NCI-H69 (cell line): ENCODE measurements around the gene CD70.
"Not testable (repeated sequence)": the region's sequence is repeated elsewhere in the genome, so short reads cannot be mapped to it uniquely, and the experiment has no call there.

Experiments used
- DNase-seq: peaks from one replicate; lab custom pipeline; 2025; lab: John Stamatoyannopoulos, UW

Gene CD70

DNA sequence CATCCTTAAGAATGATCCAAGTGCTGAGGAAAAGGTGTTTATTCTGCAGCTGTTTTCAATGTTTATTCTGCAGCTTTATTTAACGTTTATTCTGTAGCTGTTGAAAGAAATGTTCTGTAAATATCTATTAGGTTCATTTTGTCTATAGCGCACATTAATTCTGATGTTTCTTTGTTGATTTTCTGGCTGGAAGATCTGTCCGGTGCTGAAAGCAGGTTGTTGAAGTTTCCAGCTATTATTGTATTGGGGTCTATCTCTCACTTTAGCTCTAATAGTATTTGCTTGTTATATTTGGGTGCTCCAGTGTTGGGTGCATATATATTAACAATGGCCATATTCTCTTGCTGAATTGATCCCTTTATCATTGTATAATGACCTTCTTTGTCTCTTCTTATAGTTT lies 20.2 kb downstream of the CD70 start:
- no peak for DNase-seq

DNA sequence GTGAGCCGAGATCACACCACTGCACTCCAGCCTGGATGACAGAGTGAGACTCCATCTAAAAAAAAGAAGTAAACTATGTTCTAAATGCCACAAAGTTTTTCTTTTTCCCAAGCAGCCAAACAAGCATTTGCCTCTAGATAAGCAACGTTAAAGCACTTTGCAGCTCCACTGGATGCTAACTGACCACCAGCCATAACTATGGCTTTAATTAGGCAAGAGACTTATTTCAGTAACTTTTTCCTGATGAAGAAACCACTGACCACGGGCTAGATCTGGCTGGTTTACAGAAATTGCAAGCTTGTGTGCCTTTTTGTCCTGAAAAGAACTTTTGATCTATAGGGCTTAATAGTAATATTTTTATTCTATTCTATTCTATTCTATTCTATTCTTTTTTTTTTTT lies 22.1 kb downstream of the CD70 start:
- no peak for DNase-seq

- no peak for DNase-seq
These were observed 22.9 kb downstream of the CD70 start for GRCh38 chr19:6568010-6568526.

DNA sequence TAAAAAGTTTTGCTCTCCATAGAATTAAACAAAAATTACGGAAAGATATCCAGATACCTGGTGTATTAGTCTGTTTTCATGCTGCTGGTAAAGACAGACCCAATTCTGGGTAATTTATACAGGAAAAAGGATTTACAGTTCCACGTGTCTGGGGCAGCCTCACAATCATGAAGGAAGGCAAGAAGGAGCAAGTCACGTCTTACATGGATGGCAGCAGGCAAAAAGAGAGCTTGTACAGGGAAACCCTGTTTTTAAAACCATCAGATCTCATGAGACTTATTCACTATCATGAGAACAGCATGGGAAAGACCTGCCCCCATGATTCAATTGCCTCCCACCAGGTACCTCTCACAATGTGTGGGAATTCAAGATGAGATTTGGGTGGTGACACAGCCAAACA lies 24.2 kb downstream of the CD70 start:
- not testable (repeated sequence) for DNase-seq

DNA sequence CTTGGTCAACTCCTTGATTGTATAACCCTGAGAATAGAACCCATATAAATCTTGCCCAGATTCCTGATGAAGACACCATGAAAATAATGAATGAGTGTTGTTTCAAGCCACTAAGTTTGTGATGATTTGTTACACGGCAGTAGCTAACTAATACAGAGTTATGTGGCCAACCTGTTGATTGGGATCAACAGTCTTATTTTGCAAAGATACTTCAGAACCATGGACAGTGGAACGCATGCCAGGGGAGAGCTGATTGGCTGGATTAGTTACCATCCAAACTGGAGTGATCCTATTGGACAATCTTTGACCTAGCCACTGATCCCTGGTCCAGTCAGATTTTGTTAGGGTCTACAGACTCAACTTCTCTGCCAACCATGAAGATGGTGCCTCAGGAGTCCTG lies 26.6 kb downstream of the CD70 start:
- no peak for DNase-seq

DNA sequence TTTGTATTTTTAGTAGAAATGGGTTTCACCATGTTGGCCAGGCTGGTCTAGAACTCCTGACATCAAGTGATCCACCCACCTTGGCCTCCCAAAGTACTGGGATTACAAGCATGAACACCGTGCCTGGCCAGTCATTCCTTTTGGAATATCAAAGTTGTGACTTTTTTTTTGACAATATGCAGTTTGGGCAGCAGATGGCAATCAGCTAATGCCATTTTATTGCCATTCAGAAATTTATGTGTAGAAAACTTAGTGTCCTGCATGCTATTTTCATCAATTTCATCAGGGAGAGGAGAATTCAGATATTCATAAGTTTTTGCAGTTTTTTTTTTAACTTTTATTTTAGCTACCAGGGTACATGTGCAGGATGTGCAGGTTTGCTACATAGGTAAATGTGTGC lies 28.5 kb downstream of the CD70 start:
- not testable (repeated sequence) for DNase-seq

GRCh38 chr19:6556480-6557195 lies 34.3 kb downstream of the CD70 start:
- DNase-seq, result no peak

GRCh38 chr19:6556043-6556449 lies 34.9 kb downstream of the CD70 start:
- no peak for DNase-seq

- DNase-seq, result no peak
These were observed 39.1 kb downstream of the CD70 start for GRCh38 chr19:6551607-6552450.

DNA sequence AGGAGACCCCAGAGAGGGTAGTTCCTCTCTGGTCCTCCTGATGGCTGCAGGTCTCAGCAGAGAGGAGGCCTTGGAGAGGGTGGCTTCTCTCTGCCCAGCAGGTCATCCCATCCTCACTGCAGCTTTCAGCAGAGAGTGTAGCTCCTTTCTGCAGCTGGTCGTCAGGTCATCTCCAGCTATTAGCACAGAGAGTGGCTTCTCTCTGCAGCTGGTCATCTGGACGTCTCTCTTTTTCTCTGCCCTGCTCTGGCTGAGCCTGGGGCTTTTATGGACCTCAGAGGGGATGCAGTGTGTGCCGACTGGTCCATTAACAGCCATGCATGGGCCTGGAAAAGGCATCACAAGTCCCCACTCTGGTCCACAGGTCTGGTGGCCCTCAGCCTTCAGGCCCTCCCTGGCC lies 39.9 kb downstream of the CD70 start:
- no peak for DNase-seq

GRCh38 chr19:6550679-6551078 lies 40.3 kb downstream of the CD70 start:
- not testable (repeated sequence) for DNase-seq

GRCh38 chr19:6543866-6544347 lies 47.0 kb downstream of the CD70 start:
- no peak for DNase-seq

- DNase-seq, result no peak
These were observed 49.8 kb downstream of the CD70 start for GRCh38 chr19:6540918-6541689.

DNA sequence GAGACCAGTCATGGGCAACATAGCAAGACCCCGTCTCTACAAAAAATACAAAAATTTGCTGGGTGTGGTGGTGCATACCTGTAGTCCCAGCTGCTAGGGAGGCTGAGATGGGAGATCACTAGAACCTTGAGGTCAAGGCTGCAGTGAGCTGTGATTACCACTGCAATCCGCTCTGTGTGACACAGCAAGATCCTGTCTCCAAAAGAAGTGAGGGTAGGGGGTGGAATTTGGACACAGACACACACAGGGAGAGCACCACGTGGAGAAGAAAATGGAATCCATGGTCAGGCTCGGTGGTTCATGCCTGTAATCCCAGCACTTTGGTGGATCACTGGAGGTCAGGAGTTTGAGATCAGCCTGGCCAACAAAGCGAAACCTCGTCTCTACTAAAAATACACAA lies 51.4 kb downstream of the CD70 start:
- no peak for DNase-seq
